GM19023 (cell line): ENCODE results near the gene SCRT2.
"Not testable (repeated sequence)": the region's sequence is repeated elsewhere in the genome, so short reads cannot be mapped to it uniquely, and the experiment has no call there.

Experiments
- ATAC-seq: cut with Tn5 transposase; IDR thresholded peaks from one replicate; pipeline ENCODE4 v1.9.1; 2021; ENCODE audit warnings: mild to moderate bottlenecking, moderate library complexity; ENCODE audit not compliant: unreplicated experiment

SCRT2 gene

GRCh38 chr20:653590-654416, 21.8 kb downstream of the SCRT2 start:
- ATAC-seq, result no peak

- ATAC-seq, result peak; percentile 82
These were observed 22.5 kb downstream of the SCRT2 start, which contains the start of gene SRXN1 for GRCh38 chr20:653110-653589. Gene SRXN1 (minus strand): TSS chr20:653200. CDS start chr20:653185, 15 bp downstream.

- ATAC-seq, result peak; percentile 23
These were observed 22.9 kb downstream of the SCRT2 start for GRCh38 chr20:652615-653109.

GRCh38 chr20:651713-652614, 23.6 kb downstream of the SCRT2 start:
- no peak for ATAC-seq

GRCh38 chr20:650954-651353, 24.6 kb downstream of the SCRT2 start:
- ATAC-seq, result no peak

- ATAC-seq, result no peak
These were observed 25.3 kb downstream of the SCRT2 start for GRCh38 chr20:650281-650680.

GRCh38 chr20:647479-648019, 28.1 kb downstream of the SCRT2 start:
- ATAC-seq, result no peak

- no peak for ATAC-seq
These were observed 28.8 kb downstream of the SCRT2 start for GRCh38 chr20:646868-647233.

- no peak for ATAC-seq
These were observed 29.3 kb downstream of the SCRT2 start for GRCh38 chr20:646107-646867.

GRCh38 chr20:645318-646106, 30.1 kb downstream of the SCRT2 start:
- no peak for ATAC-seq

- no peak for ATAC-seq
These were observed 30.8 kb downstream of the SCRT2 start for GRCh38 chr20:644692-645317.

GRCh38 chr20:642398-643174, 33.0 kb downstream of the SCRT2 start:
- no peak for ATAC-seq

GRCh38 chr20:642013-642397, 33.6 kb downstream of the SCRT2 start:
- ATAC-seq, result not testable (repeated sequence)

- no peak for ATAC-seq
These were observed 34.1 kb downstream of the SCRT2 start for GRCh38 chr20:641516-641875.

- ATAC-seq, result no peak
These were observed 34.7 kb downstream of the SCRT2 start for GRCh38 chr20:640674-641515.

- no peak for ATAC-seq
These were observed 37.0 kb downstream of the SCRT2 start for GRCh38 chr20:638579-638978.

GRCh38 chr20:637559-637958, 38.0 kb downstream of the SCRT2 start:
- no peak for ATAC-seq

- no peak for ATAC-seq
These were observed 39.7 kb downstream of the SCRT2 start for GRCh38 chr20:635893-636338.
